Activated CD4-positive, alpha-beta T cell treated with anti-CD3 and anti-CD28 coated beads, Interleukin-2, amount 50 U/mL, for 1 hour (primary cell): ENCODE data around the gene TXN.
"Not testable (repeated sequence)": the region's sequence is repeated elsewhere in the genome, so short reads cannot be mapped to it uniquely, and the experiment has no call there.

Source experiments
- DNase-seq: peaks from one replicate; pipeline ENCODE4 v3.0.0-alpha.2; 2020

TXN gene

DNA sequence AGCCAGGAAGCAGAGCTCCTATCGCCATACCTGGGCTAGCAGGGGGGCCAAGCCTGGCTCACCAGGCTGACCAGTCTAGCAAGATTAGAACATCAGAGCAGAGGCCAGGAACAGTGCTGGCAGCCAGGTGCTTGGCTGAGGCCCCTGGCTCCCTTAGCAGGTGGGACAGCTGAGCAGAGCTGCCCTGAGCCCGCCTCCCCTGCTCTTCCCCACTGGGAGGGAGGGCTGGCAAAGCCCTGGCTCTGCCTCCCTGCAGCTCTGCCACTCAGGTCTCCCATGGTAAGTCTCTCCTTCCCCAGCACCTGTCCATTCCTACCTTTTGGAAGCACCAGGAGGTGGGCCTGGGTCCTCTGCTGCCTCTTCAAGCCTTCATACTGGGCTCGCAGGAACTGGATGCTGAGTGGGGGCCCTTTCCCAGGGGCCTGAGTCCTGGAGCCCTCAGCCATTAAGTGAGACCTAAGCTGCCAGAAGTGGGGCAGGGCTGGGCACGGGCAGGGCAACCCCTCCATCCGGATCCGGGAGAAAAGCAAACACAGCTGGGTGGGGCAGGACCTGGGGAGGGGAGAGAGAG lies 49.2 kb downstream of the TXN start:
- no peak for DNase-seq

DNA sequence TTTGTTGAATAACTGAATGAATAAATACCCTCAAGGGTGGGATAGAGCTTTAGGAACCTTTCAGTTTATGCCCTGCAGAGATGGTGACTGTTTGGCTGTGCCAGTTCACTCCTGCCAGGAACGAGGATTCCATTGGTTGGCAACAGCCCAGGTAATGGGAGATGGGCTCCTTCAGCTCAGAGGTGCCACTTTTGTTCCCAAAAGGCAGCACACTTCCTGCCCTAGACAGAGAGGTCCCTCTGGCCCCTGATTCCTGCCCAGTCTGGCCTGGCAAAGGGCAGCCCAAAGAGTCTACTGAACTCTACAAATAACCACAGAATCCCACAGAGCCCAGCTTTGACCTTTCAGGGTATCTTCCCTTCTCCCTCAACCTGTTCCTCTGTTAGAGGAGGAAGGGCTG lies 49.9 kb downstream of the TXN start:
- DNase-seq = no peak

DNA sequence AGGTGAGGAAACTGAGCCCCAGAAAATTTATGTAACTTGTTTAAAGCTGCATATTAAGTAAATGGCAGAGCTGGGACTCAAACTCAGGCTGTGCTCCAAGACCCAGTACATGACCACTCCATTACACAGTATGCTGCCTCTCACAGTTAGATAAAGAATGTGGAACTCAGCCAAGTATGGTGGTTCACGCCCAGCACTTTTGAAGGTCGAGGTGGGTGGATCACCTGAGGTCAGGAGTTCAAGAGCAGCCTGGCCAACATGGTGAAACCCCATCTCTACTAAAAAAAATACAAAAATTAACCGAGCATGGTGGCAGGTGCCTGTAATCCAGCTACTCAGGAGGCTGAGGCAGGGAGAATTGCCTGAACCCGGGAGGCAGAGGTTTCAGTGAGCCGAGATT lies 50.7 kb downstream of the TXN start:
- DNase-seq = not testable (repeated sequence)

DNA sequence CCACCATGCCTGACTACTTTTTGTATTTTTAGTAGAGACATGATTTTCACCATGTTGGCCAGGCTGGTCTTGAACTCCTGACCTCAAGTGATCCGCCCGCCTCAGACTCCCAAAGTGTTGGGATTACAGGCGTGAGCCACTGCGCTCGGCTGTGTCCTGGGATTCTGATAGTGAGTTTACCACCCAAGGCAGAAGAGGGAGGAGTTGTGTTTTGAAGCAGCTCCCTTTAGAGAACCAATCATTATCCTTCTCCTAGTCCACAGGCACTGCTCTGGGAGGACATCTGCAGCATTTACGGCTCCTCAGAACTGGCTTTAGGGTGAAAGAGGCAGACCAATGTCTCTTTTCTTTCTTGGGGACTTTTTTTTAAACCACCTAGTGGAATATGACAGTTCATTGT lies 54.1 kb downstream of the TXN start:
- DNase-seq = no peak

DNA sequence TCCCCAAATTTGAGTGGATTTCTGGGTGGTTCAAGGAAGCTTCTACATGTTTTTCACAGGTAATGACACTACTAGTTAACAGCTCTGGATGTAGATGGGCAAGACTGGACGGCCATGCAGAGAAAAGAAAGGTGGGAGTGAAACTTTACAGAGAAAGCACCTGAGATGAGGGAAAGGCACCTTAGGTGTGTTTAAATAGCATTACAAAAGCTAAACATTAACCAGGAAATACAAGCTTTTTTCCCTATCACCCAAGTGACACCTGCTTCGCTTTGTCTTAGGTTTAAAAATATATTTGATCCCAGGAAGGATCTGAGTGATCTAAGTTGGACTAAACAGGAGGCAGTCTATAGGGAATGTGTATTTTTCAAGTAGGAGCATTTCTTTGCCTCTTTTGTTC lies 56.7 kb downstream of the TXN start:
- no peak for DNase-seq

DNA sequence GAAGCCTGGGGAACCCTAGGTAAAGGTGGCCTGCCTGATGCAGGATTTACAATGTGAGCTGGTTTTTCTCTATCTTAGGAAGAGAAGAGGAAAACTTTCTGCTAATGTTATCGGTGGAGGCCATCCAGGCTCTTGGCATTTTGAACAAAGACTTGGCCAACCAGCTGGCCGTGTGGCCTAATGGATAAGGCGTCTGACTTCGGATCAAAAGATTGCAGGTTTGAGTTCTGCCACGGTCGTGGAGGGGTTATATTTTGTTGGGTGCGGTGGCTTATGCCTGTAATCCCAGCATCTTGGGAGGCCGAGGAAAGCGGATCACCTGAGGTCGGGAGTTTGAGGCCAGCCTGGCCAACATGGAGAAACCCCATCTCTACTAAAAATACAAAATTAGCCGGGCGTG lies 58.0 kb downstream of the TXN start:
- DNase-seq = no peak

DNA sequence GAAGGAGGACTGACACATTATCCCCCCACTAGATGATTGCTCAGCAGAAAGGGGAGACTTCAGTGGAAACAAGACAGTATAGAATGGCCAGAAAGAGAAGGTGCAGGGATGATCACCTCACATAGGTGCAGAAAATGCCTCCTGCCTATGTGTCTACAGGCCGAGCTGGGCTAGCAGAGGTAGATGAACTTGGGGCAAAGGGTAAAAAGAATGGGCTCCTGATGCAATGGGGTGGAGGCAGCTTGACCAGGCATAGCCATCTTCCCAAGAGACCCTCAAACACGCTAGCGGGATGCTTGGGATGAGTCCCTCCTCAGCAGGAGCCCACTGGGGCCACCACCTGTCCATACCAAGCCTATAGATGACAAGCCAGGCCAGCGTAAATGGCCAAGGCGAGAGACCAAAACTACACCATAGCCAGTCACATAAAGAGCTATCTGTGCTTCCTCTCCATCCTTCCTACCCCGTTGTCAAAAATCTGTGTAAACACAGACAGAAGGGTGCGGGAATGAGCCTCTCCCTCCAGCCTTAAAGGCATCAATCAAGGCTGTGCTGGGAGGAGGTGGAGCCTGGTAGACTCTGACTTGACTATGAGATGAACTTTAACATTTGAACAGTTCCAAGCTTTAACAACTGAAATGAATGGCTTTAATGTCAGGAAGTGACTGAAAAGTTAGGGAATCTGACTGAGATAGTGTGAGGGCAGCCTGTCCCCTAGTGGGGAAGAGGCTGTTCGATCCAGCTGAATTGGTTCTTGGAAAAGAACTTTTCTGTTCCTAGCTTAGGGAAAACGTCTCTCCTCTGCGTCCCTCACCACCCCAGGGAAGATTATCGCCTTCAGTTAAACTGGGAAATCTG lies 58.7 kb downstream of the TXN start:
- DNase-seq = no peak

DNA sequence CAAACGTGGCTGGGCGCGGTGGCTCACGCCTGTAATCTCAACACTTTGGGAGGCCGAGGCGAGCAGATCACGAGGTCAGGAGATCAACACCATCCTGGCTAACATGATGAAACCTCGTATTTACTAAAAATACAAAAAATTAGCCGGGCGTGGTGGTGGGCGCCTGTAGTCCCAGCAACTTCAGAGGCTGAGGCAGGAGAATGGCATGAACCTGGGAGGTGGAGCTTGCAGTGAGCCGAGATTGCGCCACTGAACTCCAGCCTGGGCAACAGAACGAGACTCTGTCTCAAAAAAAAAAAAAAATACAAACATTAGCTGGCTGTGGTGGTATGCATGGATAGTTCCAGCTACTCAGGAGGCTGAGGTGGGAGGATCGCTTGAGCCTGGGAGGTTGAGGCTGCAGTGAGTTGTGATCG lies 60.2 kb downstream of the TXN start:
- not testable (repeated sequence) for DNase-seq
